Subcutaneous adipose tissue (tissue), 4 donors: Measurements from ENCODE around the gene ZNF570. TPM values are rescaled to one million over a fixed set of nuclear protein-coding genes. Genes with fewer than 3 reads are reported as not detected.

ENCODE experiments used
- CTCF ChIP-seq: fragments of 450-650 bp; IDR thresholded peaks from one replicate; pipeline ENCODE4 v1.5.1; 2016; ENCODE audit warnings: low read depth, mild to moderate bottlenecking, control low read depth, antibody characterized with exemption, moderate library complexity
- total RNA-seq, 4 donors: library from RNA; depleted of rRNA; stranded (reverse); fragments of >200 nt; gene quantifications; one replicate each; pipeline ENCODE4 v1.1.0, GENCODE V29; 2016

The ZNF570 gene
- total RNA-seq, 4 donors from 2014 or later = 6.4 to 13.2 (median 7.7) TPM

DNA sequence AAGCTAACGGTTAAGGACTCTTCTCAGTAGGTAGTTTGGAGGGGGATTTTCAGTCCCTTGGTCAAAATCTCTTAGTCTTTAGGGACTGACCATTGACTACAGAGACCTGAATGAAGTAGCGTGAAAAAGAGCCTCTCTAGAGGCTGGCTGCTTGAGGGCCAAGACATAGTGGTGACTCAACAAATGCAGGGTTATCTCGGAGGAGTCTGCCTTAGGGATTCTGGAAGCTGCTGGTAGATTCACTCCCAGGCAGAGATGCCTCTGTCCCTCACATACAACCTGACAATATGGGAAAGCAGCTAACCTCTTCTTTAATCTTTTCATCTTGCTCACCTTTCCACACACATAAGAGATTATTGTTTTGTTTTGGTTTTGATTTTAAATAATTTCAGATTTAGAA is 42.7 kb downstream of the ZNF570 start:
- no peak for TF ChIP-seq CTCF

DNA sequence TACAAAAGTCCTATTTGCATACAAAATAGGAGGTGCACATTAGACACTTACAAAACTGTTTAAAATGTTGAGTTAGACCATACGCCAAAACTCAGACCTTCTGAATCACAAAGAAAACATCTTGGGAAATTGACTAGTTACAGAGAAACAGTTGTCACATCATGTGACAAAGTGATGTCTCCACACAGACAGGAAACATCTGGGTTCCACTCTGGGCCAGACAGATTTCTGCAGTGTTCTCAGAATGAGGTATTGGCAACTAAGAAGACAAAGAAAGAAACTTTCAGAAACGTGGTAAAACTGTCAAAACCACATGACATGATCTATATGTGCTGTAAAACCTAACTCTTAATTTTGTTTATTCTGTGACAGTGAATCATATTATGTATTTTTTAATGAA is 44.2 kb downstream of the ZNF570 start:
- TF ChIP-seq CTCF = no peak

- no peak for TF ChIP-seq CTCF
These were observed 50.7 kb downstream of the ZNF570 start for GRCh38 chr19:37519890-37520289.

GRCh38 chr19:37537391-37537947 is 68.3 kb downstream of the ZNF570 start:
- TF ChIP-seq CTCF = no peak

Other genes starting within 250 kb of the ZNF570 start
- 1 to 10 TPM; 4.2 to 6.3 (median 5.3) TPM for gene ZNF527, start 98.3 kb upstream of the ZNF570 start, total RNA-seq
- gene ZNF569, start 1.9 kb upstream of the ZNF570 start, total RNA-seq = 10 to 100 TPM in 1 of 4 donors, 1 to 10 TPM in 3; 4.7 to 13.9 (median 8.0) TPM
- 1 to 10 TPM in 2 of 4 donors, under 1 TPM in 2; 0.16 to 2.8 (median 1.1) TPM for gene ZNF793, start 37.6 kb downstream of the ZNF570 start, total RNA-seq
- 1 to 10 TPM; 3.2 to 5.8 (median 4.1) TPM for gene ZNF571, start 125.4 kb downstream of the ZNF570 start, total RNA-seq
- gene ZNF540, start 125.5 kb downstream of the ZNF570 start, total RNA-seq = 1 to 10 TPM; 2.1 to 3.4 (median 2.8) TPM
- gene ZFP30, start 186.1 kb downstream of the ZNF570 start, total RNA-seq = 10 to 100 TPM in 3 of 4 donors, 1 to 10 TPM in 1; 7.2 to 20.0 (median 12.6) TPM